HG03575 (cell line): ENCODE measurements around the gene SRL.
"Not testable (repeated sequence)": the region's sequence is repeated elsewhere in the genome, so short reads cannot be mapped to it uniquely, and the experiment has no call there.

Experiments
- ATAC-seq: cut with Tn5 transposase; IDR thresholded peaks from one replicate; pipeline ENCODE4 v1.9.1; 2021; ENCODE audit not compliant: unreplicated experiment, insufficient number of reproducible peaks, low FRiP score; ENCODE audit errors: extremely low read depth

Gene SRL

DNA sequence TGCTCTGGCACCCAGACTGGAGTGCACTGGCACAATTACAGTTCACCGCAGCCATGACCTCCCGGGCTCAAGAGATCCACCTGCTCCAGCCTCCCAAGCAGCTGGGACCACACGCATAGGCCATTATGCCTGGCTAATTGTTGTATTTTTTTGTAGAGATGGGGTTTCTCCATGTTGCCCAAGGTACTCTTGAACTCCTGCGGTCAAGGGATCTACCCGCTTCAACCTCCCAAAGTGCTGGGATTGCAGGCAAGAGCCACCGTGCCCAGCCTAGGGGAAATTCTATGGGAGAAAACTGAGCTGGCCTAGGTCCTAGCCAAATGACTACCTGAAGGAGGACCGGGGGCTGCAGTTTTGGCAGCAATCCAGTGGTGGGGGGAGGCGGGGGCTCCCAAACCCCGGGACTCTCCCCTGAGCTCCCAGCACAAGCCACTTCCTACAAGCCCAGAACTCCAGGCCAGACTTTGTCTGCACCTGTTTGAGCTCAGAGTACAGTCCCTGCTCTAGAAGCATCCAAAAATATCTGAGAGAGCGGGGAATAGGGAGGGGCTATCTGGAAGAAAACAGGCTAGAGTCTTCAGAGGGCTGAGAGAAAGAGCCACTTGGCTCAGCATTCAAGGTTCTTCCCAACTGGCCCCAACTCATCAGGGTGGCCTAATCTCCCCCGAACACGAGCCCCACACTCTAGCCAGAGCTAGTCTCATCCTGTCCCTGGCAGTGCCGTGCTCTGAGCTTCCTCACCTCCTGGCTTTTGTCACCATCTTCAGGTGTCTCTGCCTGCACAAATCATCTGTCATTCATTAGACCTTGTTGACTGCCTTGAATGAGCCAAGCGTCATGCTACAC, 9.1 kb downstream of the SRL start:
- no peak for ATAC-seq

DNA sequence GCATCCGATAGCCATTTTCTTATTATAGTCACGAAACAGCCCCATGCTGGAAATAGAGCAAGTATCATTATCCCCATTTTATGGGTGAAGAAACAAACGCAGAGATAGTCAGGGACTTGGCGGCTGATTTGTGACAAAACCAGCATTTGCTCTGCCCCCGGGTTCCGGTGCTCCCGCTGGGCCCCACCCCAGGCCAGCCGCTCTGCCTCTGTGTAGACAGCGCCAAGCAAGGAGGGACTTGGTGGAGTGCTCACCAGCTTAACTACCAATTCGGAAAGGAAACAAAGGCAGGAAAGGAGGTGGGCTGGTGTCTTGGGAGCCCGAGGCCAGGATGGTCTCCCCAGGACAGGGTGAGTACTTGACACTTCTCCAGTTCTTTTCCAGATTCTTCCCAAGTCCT, 10.0 kb downstream of the SRL start:
- no peak for ATAC-seq

DNA sequence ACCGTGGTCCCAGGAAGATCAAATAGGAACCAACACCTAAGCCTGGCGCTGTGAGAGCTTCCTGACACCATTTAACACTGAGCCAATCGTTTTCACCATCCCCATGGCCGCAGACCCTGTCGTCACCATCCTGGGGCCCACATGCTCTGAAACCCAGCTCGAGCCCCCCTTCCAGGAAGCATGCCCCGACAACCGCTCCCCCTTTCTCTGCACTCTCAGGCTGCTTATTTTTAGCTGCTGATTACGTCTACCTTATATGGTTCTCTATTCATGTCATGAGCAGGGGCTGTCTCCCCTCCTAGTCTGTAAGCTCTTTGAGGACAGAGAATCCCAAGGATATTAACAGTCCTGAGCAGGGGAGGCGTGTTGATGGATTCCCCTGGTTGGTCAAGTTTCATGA, 10.5 kb downstream of the SRL start:
- no peak for ATAC-seq

DNA sequence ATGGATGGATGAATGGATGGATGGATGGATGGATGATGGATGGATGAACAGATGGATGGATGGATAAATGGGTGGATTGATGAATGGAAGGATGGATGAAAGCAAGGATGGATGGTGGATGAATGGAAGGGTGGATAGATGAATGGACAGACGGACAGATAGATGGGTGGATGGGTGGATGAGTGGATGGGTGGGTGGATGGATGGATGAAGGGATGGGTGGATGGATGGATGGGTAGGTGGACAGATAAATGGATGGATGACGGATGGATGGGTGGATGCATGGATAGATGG, 14.9 kb downstream of the SRL start:
- ATAC-seq = no peak

DNA sequence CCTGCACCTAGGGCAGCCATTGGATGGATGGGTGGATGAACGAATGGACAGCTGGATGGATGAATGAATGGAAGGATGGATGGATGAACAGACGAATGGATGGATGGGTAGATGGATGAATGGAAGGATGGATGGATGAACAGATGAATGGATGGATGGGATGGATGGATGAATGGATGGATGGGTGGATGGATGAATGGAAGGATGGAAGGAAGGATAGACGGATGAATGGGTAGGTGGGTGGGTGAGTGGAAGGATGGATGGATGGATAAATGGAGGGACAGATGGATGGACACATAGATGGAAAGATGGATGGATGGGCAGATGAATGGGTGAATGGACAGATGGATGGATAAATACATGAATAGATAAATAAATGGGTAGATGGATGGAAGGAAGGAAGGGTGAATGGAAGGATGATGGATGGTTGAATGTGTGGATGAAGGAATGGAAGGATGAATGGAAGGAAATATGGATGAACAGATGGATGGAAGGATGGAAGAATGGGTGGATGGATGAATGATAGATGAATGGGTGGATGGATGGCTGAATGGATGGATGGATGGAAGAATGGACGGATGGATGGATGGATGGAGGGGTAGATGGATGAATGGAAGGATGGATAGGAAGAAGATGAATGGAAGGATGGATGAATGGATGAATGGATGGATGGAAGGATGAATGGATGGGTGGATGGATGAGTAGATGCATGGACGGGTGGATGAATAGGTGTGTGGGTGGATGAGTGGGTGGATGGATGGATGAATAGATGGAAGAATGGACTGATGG, 15.4 kb downstream of the SRL start:
- ATAC-seq = no peak

DNA sequence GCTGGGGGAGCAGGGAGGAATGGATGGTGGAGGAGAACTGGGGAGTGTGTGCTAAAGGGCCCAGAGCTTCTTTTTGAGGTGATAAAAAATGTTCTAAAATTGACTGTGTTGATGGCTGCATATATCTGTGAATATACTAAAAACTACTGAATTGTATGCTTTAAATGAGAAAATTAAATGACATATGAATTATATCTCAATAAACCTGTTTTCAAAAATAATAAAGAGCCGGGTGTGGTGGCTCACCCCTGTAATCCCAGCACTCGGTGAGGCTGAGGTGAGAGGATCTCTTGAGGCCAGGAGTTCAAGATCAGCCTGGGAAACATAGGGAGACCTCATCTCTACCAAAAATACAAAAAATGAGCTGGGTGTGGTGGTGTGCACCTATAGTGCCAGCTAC, 16.8 kb downstream of the SRL start:
- no peak for ATAC-seq

DNA sequence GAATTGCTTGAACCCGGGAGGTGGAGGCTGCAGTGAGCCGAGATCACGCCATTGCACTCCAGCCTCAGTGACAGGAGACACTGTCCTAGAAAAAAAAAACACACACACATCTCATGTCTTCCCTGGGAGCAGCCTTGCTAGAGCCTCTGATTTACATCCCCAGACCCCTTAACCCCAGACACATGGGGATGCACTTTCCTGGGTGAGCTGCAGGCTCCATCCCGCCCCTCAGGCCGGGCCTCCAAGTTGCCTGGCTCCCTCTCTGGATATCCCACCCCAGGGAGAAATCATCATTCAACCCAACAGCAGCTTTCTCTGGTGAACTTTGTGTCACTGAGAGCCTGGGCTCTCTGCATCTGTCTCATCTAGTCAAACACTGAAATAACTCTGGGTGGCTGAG, 21.5 kb downstream of the SRL start:
- no peak for ATAC-seq

DNA sequence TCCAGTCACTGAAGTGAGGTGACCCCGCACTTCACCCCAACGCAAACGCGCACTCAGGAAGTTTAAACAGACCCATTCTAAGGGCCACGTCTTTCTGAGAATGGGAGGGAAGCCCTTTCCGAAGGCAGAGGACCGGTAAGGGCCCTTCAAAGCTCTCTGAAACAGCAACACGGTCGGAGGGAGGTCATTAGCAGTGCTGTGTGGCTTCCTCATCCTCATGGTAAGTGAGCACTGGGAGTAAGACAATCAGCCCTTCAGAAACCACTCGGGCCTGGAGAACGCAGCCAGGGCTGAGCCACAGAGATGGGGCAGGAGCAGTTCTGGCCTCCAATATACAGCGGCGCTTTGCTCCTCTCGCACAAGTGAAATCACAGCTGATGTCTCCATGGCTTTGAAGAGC, 23.7 kb downstream of the SRL start:
- ATAC-seq = no peak

DNA sequence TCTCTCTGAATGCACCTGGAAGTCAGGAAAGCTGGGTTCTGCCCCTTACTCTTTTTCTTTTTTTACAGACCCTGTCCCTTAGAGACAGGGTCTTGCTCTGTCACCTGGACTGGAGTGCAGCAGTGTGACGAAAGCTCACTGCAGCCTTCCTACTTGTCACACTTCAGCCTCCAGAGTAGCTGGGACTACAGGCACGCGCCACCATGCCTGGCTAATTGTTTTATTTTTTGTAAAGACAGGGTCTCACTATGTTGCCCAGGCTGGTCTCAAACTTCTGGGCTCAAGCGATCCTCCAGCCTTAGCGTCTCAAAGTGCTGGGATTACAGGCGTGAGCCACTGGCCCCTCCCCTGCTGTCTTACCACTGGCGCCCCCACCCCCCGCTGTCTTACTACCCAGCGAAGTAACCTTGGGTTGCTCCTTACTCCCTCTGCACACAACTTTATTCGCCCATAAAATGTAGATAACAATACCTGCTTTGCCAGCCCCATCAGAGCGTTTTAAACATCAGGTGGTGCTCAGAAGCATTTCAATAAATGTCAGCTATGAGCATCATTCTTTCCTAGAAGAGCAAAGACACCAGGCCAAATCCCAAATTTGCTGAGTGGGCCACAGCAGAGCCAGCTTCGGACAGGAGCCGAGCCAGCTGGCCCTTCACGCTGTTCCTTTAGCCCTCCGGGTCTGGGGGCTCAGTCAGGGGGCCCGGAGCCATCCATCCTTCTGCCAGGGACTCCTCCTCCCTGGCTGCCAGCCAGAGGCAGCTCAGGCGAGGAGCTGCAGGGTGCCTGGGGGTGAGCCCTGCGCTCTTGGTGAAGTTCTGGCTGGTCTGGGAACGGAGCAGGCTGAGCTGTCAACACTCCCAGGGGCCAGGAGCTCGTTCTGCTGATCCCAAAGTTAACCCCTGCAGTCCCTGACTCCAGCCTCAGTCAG, 24.4 kb downstream of the SRL start:
- no peak for ATAC-seq

DNA sequence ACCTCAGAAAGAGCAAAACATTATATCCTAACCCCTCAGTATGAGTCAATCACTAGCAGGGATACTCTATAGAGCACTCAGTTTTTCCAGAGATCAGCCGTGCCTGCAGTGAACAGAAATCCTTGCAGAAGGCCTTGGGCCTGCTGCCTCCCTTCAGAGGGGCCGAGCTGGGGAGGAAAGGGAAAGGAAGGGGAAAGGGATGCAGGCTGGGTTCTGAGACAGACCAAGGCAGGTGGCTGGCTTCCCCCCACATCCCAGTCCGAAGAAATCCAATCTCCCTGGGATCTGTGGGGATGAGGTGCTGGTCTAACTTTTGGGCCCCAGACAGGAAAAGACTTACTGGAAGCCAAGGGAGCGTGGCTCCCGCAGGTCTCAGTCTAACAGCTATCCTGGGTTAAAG, 25.3 kb downstream of the SRL start:
- ATAC-seq = no peak

DNA sequence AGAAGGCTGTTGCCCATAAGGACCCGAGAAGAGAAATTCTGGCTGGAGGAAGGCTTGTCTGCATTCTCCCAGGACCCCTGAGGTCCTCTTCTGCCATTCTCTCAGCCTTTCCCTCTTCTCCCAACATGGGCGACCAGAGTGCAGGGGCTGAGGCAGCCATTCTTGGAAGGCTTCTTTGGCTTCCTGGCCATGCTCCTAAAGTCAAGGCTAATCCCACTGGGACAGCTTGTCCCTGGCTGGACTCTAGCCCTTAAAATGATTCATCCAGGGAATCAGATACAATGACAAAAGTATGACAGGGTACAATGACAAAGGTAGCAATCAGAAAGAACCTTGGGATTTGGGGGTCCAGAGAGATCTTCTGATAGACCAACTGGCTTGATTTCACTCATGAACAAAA, 26.8 kb downstream of the SRL start:
- no peak for ATAC-seq

DNA sequence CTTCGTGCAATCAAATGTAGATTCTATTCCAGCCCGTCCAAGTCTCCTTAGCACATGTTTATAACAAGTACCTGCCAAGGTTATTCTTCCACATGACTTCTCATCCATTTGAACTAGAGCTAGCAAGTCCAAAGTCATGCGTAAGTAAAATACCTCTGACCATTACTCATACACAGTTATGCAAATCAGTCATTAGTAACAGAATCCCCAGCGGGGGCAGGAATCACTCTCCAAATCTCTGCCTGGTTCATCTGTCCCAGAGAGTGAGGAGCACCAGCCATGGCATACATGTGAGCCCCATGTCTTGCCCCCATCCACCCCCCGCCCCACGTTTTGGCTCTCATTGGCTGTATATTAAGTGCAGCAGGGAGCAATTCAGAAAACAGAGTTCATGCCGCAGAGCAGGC, 27.7 kb downstream of the SRL start:
- no peak for ATAC-seq

DNA sequence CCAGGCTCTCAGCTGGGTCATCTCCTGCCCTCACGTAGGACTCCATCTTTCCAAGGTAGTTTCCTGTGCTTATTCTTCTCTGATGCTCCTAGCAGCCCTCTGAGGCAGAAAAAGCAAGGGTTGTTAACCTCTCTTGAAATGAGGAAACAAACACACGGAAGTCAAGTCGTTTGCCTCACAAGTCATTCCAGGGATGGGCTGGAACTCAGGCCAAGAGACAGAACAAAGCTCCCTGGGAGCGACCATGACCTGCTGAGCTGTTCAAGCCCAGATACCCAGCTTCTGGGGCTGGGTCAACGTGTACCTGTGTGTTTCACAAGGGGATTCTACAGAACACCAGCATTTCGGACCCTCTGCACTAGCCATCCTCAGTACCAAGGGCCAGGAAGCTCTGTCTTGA, 28.1 kb downstream of the SRL start:
- ATAC-seq = no peak

DNA sequence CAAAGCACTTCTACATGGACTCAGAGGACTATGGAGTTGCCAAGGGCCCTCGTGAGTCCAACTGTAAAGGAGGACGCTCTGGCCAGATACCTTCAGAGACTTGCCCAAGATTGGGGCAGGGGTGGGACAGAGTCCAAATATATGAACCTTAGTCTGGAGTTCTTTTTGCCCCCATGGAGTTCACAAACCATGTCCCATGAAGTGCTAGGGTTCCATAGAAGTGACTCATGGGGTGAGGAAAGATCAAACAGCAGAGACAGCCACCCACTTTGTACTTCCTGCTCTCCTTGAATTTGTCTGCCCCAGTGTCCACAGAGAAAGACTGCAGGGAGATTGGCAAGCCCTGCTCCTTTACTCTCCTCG, 29.0 kb downstream of the SRL start:
- no peak for ATAC-seq

DNA sequence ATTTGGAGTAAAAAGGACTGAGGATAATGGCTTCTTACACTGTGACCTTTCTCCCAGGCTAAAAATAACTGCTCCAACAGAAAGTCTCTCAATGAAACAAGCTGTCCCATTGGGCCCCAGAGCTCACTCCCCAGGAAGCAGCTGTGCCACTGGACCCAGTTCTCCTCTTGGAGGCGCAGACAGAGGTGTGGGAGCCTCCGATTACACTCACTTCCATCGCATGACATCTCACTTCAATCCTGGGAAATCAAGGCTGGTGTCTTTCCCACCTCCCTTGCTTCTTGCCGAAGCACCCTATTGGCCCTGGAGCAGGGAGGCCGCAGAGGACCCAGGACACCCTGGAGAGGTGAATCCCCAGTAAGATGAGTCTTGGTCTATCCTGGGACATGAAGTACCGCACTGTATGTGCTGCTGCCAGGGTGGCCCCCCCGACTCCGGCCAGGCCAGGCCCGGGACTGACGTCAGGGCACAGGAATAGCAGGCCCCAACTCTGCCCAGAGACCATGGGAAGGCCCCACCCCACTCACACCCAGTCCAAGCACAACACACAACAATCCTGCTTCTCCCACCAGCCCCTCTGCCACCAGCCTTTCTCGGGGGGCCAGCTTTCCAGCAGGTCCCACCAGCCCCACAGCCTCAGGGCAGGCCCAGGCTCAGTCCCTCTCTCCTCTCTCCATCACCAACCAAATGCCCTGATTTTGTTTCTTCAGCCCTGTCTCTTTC, 29.5 kb downstream of the SRL start:
- no peak for ATAC-seq

DNA sequence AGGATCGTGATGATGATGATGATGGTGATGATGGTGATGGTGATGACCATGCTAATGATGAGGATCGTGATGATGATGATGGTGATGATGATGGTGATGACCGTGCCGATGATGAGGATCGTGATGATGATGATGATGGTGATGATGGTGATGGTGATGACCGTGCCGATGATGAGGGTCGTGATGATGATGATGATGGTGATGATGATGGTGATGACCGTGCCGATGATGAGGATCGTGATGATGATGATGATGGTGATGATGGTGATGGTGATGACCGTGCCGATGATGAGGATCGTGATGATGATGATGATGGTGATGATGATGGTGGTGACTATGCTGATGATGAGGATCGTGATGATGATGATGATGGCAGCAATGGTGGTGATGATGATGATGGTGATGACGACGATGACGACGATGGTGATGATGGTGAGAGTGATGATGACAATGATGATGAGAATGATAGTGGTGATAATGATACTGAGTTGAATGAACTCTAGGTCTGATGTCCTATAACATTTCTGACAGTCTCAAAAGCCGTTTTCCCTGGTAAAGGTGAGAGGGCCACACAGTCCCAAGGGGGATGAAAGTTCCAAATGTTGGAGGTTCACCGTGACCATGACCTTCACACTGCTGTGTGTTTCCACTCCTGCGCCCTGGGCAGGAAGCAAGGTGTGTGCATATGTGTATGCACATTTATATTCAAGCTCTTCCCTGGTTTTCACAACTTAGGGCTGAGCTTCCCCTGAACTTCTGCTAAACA, 30.3 kb downstream of the SRL start:
- ATAC-seq = not testable (repeated sequence)

DNA sequence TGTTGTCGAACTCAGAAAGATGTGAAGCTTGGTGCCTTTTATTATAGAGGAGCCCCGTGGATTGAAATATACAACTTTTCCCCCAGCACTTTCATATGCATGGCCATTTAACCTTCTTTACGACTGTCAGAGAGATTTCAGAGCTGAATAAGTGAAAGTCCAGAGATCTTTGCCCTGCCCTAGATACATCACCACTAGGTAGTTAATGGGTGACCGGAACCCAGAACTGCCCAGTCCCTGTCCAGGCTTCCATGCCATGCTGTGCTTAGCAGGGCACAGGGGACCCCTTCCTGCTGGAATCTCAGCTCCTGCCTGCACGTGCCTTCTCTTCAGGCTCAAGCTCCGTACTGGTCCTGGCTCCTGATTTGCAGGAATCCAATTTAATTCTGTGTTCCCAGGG, 32.2 kb downstream of the SRL start:
- ATAC-seq = no peak

DNA sequence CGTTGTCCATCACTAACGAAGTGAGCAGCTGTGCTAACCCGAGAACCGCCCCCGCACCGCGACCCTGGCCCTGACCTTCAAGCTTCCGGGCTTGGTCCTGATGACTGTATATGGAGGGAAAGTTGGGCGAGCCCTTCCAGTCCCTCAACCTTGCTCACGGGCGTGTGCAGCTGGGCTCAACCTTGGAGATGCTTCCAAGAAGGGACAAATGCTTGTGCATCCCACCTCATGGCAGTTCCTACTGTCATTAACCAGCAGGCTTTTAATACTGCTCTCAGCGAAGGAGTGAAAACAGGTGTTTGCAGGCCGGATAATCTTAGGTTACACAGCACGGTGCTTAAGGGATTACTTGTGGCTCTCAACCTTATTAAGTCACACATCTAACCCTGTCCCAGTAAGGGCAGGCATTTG, 33.5 kb downstream of the SRL start:
- no peak for ATAC-seq
